ENCODE measurements around the gene C5orf58.

The C5orf58 gene

GRCh38 chr5:170267431-170268152 lies 34.8 kb downstream of the C5orf58 start:
- H3K4me3 ChIP-seq (ENCODE audit: low read depth, low read length): no peak overlapping the region
- TF ChIP-seq CTCF (IDR thresholded peaks at IDR 0.05; ENCODE audit: low read depth, low read length) (peak; percentile 72), MAX (IDR thresholded peaks at IDR 0.05; ENCODE audit: low read depth, low read length) (no peak), MYC (IDR thresholded peaks at IDR 0.05; ENCODE audit: low read depth, low read length) (0 out of 2 replicates have a peak, but pooled peaks have one; percentile 30), POLR2A (IDR thresholded peaks at IDR 0.05; ENCODE audit: extremely low read depth, insufficient read length) (no peak)
- peak; percentile 80 for DNase-seq (ENCODE audit: low read depth)

GRCh38 chr5:170268153-170268689 lies 35.4 kb downstream of the C5orf58 start:
- no peak overlapping the region for H3K4me3 ChIP-seq (ENCODE audit: low read depth, low read length)
- TF ChIP-seq CTCF (IDR thresholded peaks at IDR 0.05; ENCODE audit: low read depth, low read length): no peak
- no peak for TF ChIP-seq MYC (IDR thresholded peaks at IDR 0.05; ENCODE audit: low read depth, low read length)
- TF ChIP-seq POLR2A (IDR thresholded peaks at IDR 0.05; ENCODE audit: extremely low read depth, insufficient read length): no peak
- TF ChIP-seq MAX (IDR thresholded peaks at IDR 0.05; ENCODE audit: low read depth, low read length): no peak
- no peak for DNase-seq (ENCODE audit: low read depth)

- H3K4me3 ChIP-seq (ENCODE audit: low read depth, low read length): no peak overlapping the region
- TF ChIP-seq MAX (IDR thresholded peaks at IDR 0.05; ENCODE audit: low read depth, low read length): no peak
- no peak for TF ChIP-seq MYC (IDR thresholded peaks at IDR 0.05; ENCODE audit: low read depth, low read length)
- peak; percentile 88 for DNase-seq (ENCODE audit: low read depth)
Measured at GRCh38 chr5:170268884-170269283, 36.1 kb downstream of the C5orf58 start.

GRCh38 chr5:170269579-170269978 lies 36.8 kb downstream of the C5orf58 start:
- DNase-seq (ENCODE audit: low read depth): peak; percentile 35
- TF ChIP-seq MAX (IDR thresholded peaks at IDR 0.05; ENCODE audit: low read depth, low read length) (no peak), MYC (IDR thresholded peaks at IDR 0.05; ENCODE audit: low read depth, low read length) (no peak), POLR2A (IDR thresholded peaks at IDR 0.05; ENCODE audit: extremely low read depth, insufficient read length) (no peak), CTCF (IDR thresholded peaks at IDR 0.05; ENCODE audit: low read depth, low read length) (no peak)
- H3K4me3 ChIP-seq (ENCODE audit: low read depth, low read length): no peak overlapping the region

- TF ChIP-seq MYC (IDR thresholded peaks at IDR 0.05; ENCODE audit: low read depth, low read length): no peak
- TF ChIP-seq MAX (IDR thresholded peaks at IDR 0.05; ENCODE audit: low read depth, low read length): no peak
- no peak for TF ChIP-seq POLR2A (IDR thresholded peaks at IDR 0.05; ENCODE audit: extremely low read depth, insufficient read length)
- no peak for TF ChIP-seq CTCF (IDR thresholded peaks at IDR 0.05; ENCODE audit: low read depth, low read length)
- DNase-seq (ENCODE audit: low read depth): no peak
- H3K4me3 ChIP-seq (ENCODE audit: low read depth, low read length): no peak overlapping the region
Measured at GRCh38 chr5:170270293-170271069, 37.7 kb downstream of the C5orf58 start.

Data from NB4 (cell line).